Heart left ventricle (tissue), 16 donors: ENCODE measurements around the gene CCT3. TPM values are rescaled to one million over a fixed set of nuclear protein-coding genes. Genes with fewer than 3 reads are reported as not detected.
A peak's percentile ranks its signal among the peaks of the same experiment; 100 is the strongest.

Experiments
- ATAC-seq, 4 donors: fragments of 200-7000 bp; cut with Tn5 transposase; one replicate each; pipeline ENCODE4 v1.9.1; 2020 to 2022; ENCODE audit warnings: moderate library complexity in 4 of 4, mild to moderate bottlenecking in 3 of 4, moderate number of reproducible peaks in 1 of 4
- DNase-seq, 5 donors: peaks; one replicate each; pipeline ENCODE4 v3.0.0-alpha.2; 2020
- H3K27ac ChIP-seq, 12 donors: fragments of 200-600 bp; sonication (generic) in 4 of 12; one replicate each; pipeline versions ENCODE4 v1.5.0 to v1.8.0; 2016 to 2022; ENCODE audit warnings: mild to moderate bottlenecking in 2 of 12
- H3K27me3 ChIP-seq, 9 donors: fragments of 200-600 bp; sonication (generic) in 2 of 9; one replicate each; pipeline versions ENCODE4 v1.5.1 to v1.8.0; 2016 to 2022; ENCODE audit warnings: mild to moderate bottlenecking in 3 of 9
- H3K36me3 ChIP-seq, 9 donors: fragments of 200-600 bp; sonication (generic) in 2 of 9; one replicate each; pipeline versions ENCODE4 v1.5.0 to v1.8.0; 2018 to 2022; ENCODE audit warnings: mild to moderate bottlenecking in 2 of 9
- H3K4me1 ChIP-seq, 12 donors: fragments of 200-600 bp; sonication (generic) in 4 of 12; one replicate each; pipeline versions ENCODE4 v1.5.0 to v1.8.0; 2016 to 2022; ENCODE audit warnings: mild to moderate bottlenecking in 3 of 12
- H3K4me3 ChIP-seq, 12 donors: fragments of 200-600 bp; sonication (generic) in 4 of 12; one replicate each; pipeline versions ENCODE4 v1.5.0 to v1.8.0; 2017 to 2022; ENCODE audit warnings: mild to moderate bottlenecking in 9 of 12, moderate library complexity in 4 of 12
- H3K9me3 ChIP-seq, 12 donors: fragments of 200-600 bp; sonication (generic) in 4 of 12; one replicate each; pipeline versions ENCODE4 v1.5.0 to v1.8.0; 2016 to 2022; ENCODE audit warnings: mild to moderate bottlenecking in 1 of 12
- POLR2A ChIP-seq, 2 donors: fragments of 450-650 bp; IDR thresholded peaks; one replicate each; pipeline ENCODE4 v1.6.1; 2017; ENCODE audit warnings: antibody characterized with exemption in 2 of 2, mild to moderate bottlenecking in 2 of 2, moderate library complexity in 2 of 2
- WGBS, 4 donors: extraction: QIAGEN DNeasy Blood & Tissue Kit in 2 of 4; methylation state at CpG; one replicate each; pipeline versions ENCODE4 v1.1.5 to v1.1.7; 2013 to 2018; 5-methylcytosine and 5-hydroxymethylcytosine counted together
- intact Hi-C, 10 donors: fragments of 100-400 bp; cut with DNase I; formaldehyde crosslinking; loops; one replicate each; pipeline versions ENCODE4 v1.11.1 to v1.14.2; 2022
- polyA plus RNA-seq, 2 donors: library from polyadenylated mRNA; stranded (reverse); fragments of 200-250 nt; gene quantifications; one replicate each; pipeline ENCODE4 v1.2.3, GENCODE V29; 2013
- total RNA-seq, 9 donors: library from RNA; depleted of rRNA in 2 of 9; stranded (reverse); fragments of >200 nt in 2 of 9; fragmentation: NEBNext Ultra II Directional in 3 of 9; extraction: Animal tissue kit (Norgen Biotek cat#: 25700) in 3 of 9; gene quantifications; one replicate each; pipeline versions ENCODE4 v1.1.0 to v1.2.4, GENCODE V29; 2016 to 2023
- TF ChIP-seq, protein P1 (sequence below), 12 donors: fragments of 200-600 bp; sonication (generic) in 4 of 12; IDR thresholded peaks; one replicate each; pipeline versions ENCODE4 v1.5.0 to v1.8.0; 2018 to 2022; ENCODE audit warnings: antibody characterized with exemption in 12 of 12, mild to moderate bottlenecking in 5 of 12
- donor health status: ischemic (EF 13 %, LVEDD 7.1; RV severe dilation, severe dysfunction).
- donor health status: healthy with polysubstance abuse.
- donor health status: DM: no; HTN: yes; CAD: no.
- donor health status: DM: no; HTN: no; CAD: no.
- donor health status: ischemic (EF 25% LVEDD 6.9; RV normal size, moderate dysfunction).
- donor health status: ischemic (EF 25% LVEDD 5.7; RV mildly dilated, moderate dysfunction).
- donor health status: healthy.
- donor health status: DM: yes; HTN: yes; CAD: no.
- donor health status: ischemic (EF 35%, LVEDD 5.7; RV mildly dilated, moderate dysfunction).
- donor health status: nonischemic (EF 11% LVEDD 7.7; RV severe dilation, severe dysfunction).
- donor health status: DM: yes; HTN: yes; CAD: no.
- donor health status: PGD.
- donor health status: ischemic (EF 29% LVEDD 5.4; RV normal size, mild dysfunction).
- donor health status: nonischemic (EF 23%, LVEDD 6.1; RV moderate dilation, normal function).

Gene CCT3
- total and polyA plus RNA-seq, 11 donors, result 83.1 to 246 (median 143) TPM

DNA sequence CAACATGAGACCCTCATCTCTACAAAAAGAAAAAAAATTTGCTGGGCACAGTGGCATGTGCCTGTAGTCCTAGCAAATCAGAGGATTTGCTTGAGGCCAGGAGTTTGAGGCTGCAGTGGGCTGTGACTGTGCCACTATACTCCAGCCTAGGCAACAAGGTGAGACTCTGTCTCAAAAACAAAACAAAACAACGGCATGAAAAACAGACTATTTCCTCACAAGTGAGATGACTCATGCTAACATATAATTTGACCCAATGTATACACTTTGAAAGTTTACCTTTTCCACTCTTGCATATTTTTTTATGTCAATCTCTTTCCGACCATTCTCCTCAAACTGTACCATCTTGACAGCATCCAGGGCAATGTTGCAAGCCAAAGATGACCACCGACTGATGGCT is 17.5 kb downstream of the CCT3 start:
- DNase-seq (no peak), ATAC-seq (no peak)
- peaks cover 8 to 100% (median 100%) of the 10 kb centered on the region in 9 donors for H3K36me3 ChIP-seq
- intact Hi-C loops, result no loop called here
- no peak overlapping the region for H3K27ac ChIP-seq
- H3K4me1 ChIP-seq, result no peaks in the 10 kb centered on the region
- H3K27me3 ChIP-seq, result no peaks in the 10 kb centered on the region
- WGBS, 4 donors, result 81 to 86% (median 84%) methylated on average over 3 of the region's 3 CpGs
- no peak overlapping the region for H3K4me3 ChIP-seq
- TF ChIP-seq POLR2A (IDR thresholded peaks at IDR 0.05), result no peak
- TF ChIP-seq, protein P1, sequence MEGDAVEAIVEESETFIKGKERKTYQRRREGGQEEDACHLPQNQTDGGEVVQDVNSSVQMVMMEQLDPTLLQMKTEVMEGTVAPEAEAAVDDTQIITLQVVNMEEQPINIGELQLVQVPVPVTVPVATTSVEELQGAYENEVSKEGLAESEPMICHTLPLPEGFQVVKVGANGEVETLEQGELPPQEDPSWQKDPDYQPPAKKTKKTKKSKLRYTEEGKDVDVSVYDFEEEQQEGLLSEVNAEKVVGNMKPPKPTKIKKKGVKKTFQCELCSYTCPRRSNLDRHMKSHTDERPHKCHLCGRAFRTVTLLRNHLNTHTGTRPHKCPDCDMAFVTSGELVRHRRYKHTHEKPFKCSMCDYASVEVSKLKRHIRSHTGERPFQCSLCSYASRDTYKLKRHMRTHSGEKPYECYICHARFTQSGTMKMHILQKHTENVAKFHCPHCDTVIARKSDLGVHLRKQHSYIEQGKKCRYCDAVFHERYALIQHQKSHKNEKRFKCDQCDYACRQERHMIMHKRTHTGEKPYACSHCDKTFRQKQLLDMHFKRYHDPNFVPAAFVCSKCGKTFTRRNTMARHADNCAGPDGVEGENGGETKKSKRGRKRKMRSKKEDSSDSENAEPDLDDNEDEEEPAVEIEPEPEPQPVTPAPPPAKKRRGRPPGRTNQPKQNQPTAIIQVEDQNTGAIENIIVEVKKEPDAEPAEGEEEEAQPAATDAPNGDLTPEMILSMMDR (IDR thresholded peaks at IDR 0.05), result no peak
- H3K9me3 ChIP-seq, result no peaks in the 10 kb centered on the region

DNA sequence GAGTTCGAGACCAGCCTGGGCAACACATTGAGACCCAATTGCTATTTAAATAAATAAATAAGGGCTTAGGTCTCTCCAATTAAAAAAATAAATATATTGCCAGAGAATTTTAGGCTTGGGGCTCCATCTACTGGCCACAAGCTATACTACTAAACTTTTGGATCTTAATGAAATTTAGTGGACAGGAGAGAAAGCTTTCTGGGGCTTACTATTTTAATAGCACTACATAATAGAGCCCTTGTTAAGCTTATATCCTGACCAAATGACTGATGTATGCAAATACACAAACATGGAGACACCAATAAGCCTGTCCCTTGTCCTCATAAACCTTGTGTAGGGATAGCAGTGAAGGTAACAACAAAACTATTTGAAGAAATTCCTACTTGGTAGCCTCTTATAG is 18.4 kb downstream of the CCT3 start:
- 80 to 85% (median 84%) methylated on average over 1 of the region's 1 CpG for WGBS, 4 donors
- peaks cover 8 to 100% (median 100%) of the 10 kb centered on the region in 9 donors for H3K36me3 ChIP-seq
- no peak for TF ChIP-seq POLR2A (IDR thresholded peaks at IDR 0.05)
- TF ChIP-seq, protein P1 (IDR thresholded peaks at IDR 0.05), result peak; percentile 23 to 62 (median 46)
- no peaks in the 10 kb centered on the region for H3K9me3 ChIP-seq
- intact Hi-C loops, result loop anchor here in 5 of 10 donors (5.0 to 10.0 kb wide), 5 partner anchors 65 to 405 kb away; partner anchors contain the start of genes BGLAP (in 1 of the 5), PAQR6 (in 1 of the 5) and RIT1 (in 1 of the 5)
- H3K4me1 ChIP-seq, result no peaks in the 10 kb centered on the region
- no peak for ATAC-seq
- no peak overlapping the region for H3K27ac ChIP-seq
- no peak overlapping the region for H3K4me3 ChIP-seq
- DNase-seq, result no peak
- no peaks in the 10 kb centered on the region for H3K27me3 ChIP-seq

DNA sequence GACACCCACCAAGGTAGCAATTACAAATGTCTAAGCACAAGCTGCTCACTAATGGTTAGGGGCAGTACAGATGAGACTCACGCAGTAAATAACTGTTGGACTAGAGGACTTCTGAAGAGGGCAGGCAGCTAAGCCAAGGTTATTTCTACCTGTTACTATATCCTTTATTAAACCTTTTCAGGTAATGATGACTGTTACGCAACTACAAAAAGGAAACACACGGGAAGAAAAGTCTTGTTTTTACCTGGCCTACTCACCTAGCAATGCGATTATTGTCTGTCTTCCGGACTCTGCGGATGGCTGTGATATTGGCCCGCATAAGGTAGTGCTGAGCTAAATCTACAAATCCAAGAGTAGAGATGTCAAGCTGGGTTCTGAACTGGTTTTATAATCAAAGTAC is 21.2 kb downstream of the CCT3 start:
- intact Hi-C loops, result loop anchor here in 5 of 10 donors (5.0 to 10.0 kb wide), 5 partner anchors 62 to 402 kb away; partner anchors contain the start of genes BGLAP (in 1 of the 5), PAQR6 (in 1 of the 5) and RIT1 (in 1 of the 5)
- ATAC-seq, result no peak
- Histone ChIP-seq H3K9me3 (no peaks in the 10 kb centered on the region), H3K27me3 (no peaks in the 10 kb centered on the region), H3K4me1 (no peaks in the 10 kb centered on the region), H3K27ac (no peak overlapping the region), H3K36me3 (peaks cover 5 to 100% (median 100%) of the 10 kb centered on the region in 9 donors), H3K4me3 (no peak overlapping the region)
- DNase-seq, result no peak
- 92 to 95% (median 95%) methylated on average over 7 of the region's 7 CpGs for WGBS, 4 donors
- TF ChIP-seq, protein P1 (IDR thresholded peaks at IDR 0.05), result no peak
- no peak for TF ChIP-seq POLR2A (IDR thresholded peaks at IDR 0.05)

DNA sequence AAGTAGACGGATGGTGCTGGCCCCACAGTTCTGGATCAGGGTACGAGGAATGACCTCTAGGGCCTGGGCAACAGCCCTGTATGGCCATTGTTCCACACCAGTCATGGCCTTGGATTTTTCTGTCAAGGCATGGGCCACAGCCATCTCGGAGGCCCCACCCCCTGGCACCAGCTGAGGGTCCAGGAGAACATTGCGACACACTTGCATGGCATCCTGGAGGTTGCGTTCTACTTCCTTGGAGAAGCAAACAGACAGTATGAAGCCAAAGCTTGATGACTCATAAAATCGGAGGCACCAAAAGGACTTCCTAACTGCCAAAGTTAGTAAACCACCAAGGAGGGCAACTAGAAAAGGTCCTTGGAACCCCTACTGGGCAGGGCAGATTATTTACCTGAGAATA is 27.1 kb downstream of the CCT3 start:
- peaks cover 0 to 100% (median 96%) of the 10 kb centered on the region in 9 donors for H3K36me3 ChIP-seq
- 85 to 92% (median 89%) methylated on average over 5 to 6 of the region's 6 CpGs for WGBS, 4 donors
- intact Hi-C loops, result loop anchor here in 4 of 10 donors (10.0 kb wide), 4 partner anchors 56 to 396 kb away; partner anchors contain the start of genes BGLAP (in 1 of the 4), PAQR6 (in 1 of the 4) and RIT1 (in 1 of the 4)
- no peaks in the 10 kb centered on the region for H3K4me1 ChIP-seq
- no peaks in the 10 kb centered on the region for H3K9me3 ChIP-seq
- TF ChIP-seq, protein P1 (IDR thresholded peaks at IDR 0.05), result no peak
- no peak for TF ChIP-seq POLR2A (IDR thresholded peaks at IDR 0.05)
- H3K27me3 ChIP-seq, result no peaks in the 10 kb centered on the region
- no peak overlapping the region for H3K4me3 ChIP-seq
- ATAC-seq (no peak), DNase-seq (no peak)
- no peak overlapping the region for H3K27ac ChIP-seq
